ENCODE data around the gene FOXL2NB.

The FOXL2NB gene

DNA sequence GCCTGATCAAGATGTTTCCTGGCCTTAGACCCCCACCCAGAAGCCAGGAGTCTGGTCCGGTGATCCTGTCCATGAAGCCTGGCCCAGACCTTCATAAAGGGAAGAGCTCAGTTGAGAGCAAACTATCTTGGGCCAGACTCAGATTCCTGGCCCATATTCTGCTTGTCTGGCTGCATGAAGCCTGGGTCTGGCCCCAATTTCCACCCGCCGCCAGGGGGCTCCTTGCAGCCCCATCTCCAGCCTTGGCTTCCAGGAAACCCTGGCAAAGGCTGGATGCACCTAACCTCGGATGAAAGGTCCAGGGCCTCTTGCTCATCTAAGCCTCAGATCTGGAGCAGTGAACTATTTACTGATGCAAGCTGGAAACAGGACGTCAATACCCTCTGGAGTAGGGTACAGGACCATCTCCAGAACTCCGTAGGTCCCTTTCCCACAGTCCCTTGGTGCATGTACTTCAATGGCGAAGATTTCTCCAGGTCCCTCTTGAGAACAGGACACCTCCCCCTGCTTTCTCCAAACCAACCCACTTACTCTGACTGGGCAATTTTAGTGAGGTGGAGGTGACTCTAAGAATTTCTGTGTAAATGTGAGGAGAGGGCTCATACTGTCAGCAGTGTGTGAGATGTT, 5.6 kb upstream of the FOXL2NB start:
- no peaks in the 10 kb centered on the region for H3K9me3 ChIP-seq (ENCODE audit: insufficient read depth, low read depth, low read length)
- H3K27ac ChIP-seq (ENCODE audit: low read depth, low read length): no peak overlapping the region
- no peaks in the 10 kb centered on the region for H3K36me3 ChIP-seq (ENCODE audit: insufficient read depth, low read length)
- H3K4me3 ChIP-seq (ENCODE audit: low read length): no peak overlapping the region
- no peak overlapping the region for H3K9ac ChIP-seq (ENCODE audit: low read depth, low read length)
- H3K27me3 ChIP-seq (ENCODE audit: insufficient read depth, low read length): peaks cover 100% of the 10 kb centered on the region
- 38% methylated on average over 7 of the region's 7 CpGs for WGBS
- H3K4me1 ChIP-seq (ENCODE audit: insufficient read depth, low read length): peaks cover 25% of the 10 kb centered on the region

GRCh38 chr3:138942271-138942670, 4.7 kb upstream of the FOXL2NB start:
- 68% methylated on average over 4 of the region's 4 CpGs for WGBS
- peaks cover 21% of the 10 kb centered on the region for H3K4me1 ChIP-seq (ENCODE audit: insufficient read depth, low read length)
- no peak overlapping the region for H3K27ac ChIP-seq (ENCODE audit: low read depth, low read length)
- H3K27me3 ChIP-seq (ENCODE audit: insufficient read depth, low read length): peaks cover 100% of the 10 kb centered on the region
- H3K36me3 ChIP-seq (ENCODE audit: insufficient read depth, low read length): no peaks in the 10 kb centered on the region
- no peak overlapping the region for H3K4me3 ChIP-seq (ENCODE audit: low read length)
- H3K9me3 ChIP-seq (ENCODE audit: insufficient read depth, low read depth, low read length): no peaks in the 10 kb centered on the region
- H3K9ac ChIP-seq (ENCODE audit: low read depth, low read length): no peak overlapping the region

GRCh38 chr3:138942861-138943623, 4.0 kb upstream of the FOXL2NB start:
- Histone ChIP-seq H3K4me3 (ENCODE audit: low read length) (no peak overlapping the region), H3K27ac (ENCODE audit: low read depth, low read length) (no peak overlapping the region), H3K9me3 (ENCODE audit: insufficient read depth, low read depth, low read length) (no peaks in the 10 kb centered on the region), H3K36me3 (ENCODE audit: insufficient read depth, low read length) (no peaks in the 10 kb centered on the region), H3K4me1 (ENCODE audit: insufficient read depth, low read length) (peaks cover 21% of the 10 kb centered on the region), H3K27me3 (ENCODE audit: insufficient read depth, low read length) (peaks cover 100% of the 10 kb centered on the region), H3K9ac (ENCODE audit: low read depth, low read length) (no peak overlapping the region)
- 9% methylated on average over 24 of the region's 25 CpGs for WGBS

DNA sequence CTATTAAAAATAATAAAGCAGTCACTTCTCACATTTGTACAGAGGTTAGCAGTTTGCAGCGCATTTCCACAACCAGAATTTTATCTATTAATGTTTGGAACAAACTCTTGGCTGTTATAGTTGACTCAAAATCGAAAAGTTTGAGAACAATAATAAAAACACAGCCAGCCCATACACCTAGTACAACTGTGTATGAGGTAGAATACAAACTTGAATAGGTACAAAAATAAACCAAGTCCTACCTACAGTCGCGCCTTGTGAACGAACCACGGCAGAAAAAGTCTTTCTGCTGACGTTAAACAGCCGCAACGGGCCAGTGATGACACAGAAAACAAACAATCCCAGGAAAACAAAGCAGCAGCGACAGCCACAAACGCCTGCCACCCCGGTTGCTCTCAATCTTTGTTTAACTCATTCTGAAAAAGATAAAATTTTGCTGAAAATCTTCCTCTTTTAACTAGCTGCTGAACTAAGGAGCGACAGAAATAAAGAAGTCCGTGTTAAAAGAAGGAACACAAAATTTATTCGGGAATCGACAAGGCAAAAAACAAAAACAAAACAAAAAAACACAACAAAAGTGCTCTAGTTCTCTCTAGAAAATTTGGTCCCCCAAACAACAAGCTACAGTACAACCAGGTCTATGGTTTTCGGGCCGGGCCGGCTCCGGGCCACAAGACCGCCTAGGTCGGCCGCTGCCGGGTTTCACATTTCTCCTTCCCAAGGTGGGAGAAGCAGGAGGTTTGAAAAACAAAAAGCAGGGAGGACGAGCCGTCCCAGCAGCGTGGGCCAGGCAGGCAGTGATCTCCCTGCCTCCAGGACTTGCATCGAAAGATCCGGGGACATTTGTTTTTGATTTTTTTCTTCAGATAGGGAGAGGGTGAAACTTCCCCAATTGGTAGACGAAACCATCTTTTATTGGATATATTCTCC, 3.0 kb upstream of the FOXL2NB start:
- no peak overlapping the region for H3K27ac ChIP-seq (ENCODE audit: low read depth, low read length)
- no peaks in the 10 kb centered on the region for H3K36me3 ChIP-seq (ENCODE audit: insufficient read depth, low read length)
- no peak overlapping the region for H3K9ac ChIP-seq (ENCODE audit: low read depth, low read length)
- H3K27me3 ChIP-seq (ENCODE audit: insufficient read depth, low read length): peaks cover 100% of the 10 kb centered on the region
- WGBS: 2% methylated on average over 28 of the region's 30 CpGs
- H3K4me3 ChIP-seq (ENCODE audit: low read length): peak overlapping the region; percentile 45
- no peaks in the 10 kb centered on the region for H3K9me3 ChIP-seq (ENCODE audit: insufficient read depth, low read depth, low read length)
- H3K4me1 ChIP-seq (ENCODE audit: insufficient read depth, low read length): peaks cover 30% of the 10 kb centered on the region

DNA sequence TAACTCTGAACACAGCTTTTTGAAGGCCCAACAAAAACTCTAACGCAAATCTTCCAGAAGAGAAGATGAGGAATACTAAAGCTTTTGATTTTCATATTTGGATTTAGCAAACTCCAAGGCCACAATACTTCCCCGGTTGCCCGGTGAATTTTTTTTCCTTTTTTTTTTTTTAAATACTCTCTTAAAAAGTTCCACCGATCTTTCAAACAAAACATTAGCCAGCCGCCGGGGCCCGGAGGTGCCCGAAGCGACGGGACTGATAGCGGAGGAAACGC, 2.4 kb upstream of the FOXL2NB start:
- Histone ChIP-seq H3K4me1 (ENCODE audit: insufficient read depth, low read length) (peaks cover 36% of the 10 kb centered on the region), H3K4me3 (ENCODE audit: low read length) (peak overlapping the region; percentile 45), H3K27me3 (ENCODE audit: insufficient read depth, low read length) (peaks cover 100% of the 10 kb centered on the region), H3K27ac (ENCODE audit: low read depth, low read length) (no peak overlapping the region), H3K9me3 (ENCODE audit: insufficient read depth, low read depth, low read length) (no peaks in the 10 kb centered on the region), H3K36me3 (ENCODE audit: insufficient read depth, low read length) (no peaks in the 10 kb centered on the region), H3K9ac (ENCODE audit: low read depth, low read length) (no peak overlapping the region)
- 2% methylated on average over 12 of the region's 12 CpGs for WGBS

- Histone ChIP-seq H3K9ac (ENCODE audit: low read depth, low read length) (no peak overlapping the region), H3K9me3 (ENCODE audit: insufficient read depth, low read depth, low read length) (no peaks in the 10 kb centered on the region), H3K4me1 (ENCODE audit: insufficient read depth, low read length) (peaks cover 37% of the 10 kb centered on the region), H3K4me3 (ENCODE audit: low read length) (peak overlapping the region; percentile 45), H3K27me3 (ENCODE audit: insufficient read depth, low read length) (peaks cover 100% of the 10 kb centered on the region), H3K36me3 (ENCODE audit: insufficient read depth, low read length) (no peaks in the 10 kb centered on the region), H3K27ac (ENCODE audit: low read depth, low read length) (no peak overlapping the region)
- under 1% methylated on average over 80 of the region's 80 CpGs for WGBS
Measured at GRCh38 chr3:138944929-138945708, 1.9 kb upstream of the FOXL2NB start.

DNA sequence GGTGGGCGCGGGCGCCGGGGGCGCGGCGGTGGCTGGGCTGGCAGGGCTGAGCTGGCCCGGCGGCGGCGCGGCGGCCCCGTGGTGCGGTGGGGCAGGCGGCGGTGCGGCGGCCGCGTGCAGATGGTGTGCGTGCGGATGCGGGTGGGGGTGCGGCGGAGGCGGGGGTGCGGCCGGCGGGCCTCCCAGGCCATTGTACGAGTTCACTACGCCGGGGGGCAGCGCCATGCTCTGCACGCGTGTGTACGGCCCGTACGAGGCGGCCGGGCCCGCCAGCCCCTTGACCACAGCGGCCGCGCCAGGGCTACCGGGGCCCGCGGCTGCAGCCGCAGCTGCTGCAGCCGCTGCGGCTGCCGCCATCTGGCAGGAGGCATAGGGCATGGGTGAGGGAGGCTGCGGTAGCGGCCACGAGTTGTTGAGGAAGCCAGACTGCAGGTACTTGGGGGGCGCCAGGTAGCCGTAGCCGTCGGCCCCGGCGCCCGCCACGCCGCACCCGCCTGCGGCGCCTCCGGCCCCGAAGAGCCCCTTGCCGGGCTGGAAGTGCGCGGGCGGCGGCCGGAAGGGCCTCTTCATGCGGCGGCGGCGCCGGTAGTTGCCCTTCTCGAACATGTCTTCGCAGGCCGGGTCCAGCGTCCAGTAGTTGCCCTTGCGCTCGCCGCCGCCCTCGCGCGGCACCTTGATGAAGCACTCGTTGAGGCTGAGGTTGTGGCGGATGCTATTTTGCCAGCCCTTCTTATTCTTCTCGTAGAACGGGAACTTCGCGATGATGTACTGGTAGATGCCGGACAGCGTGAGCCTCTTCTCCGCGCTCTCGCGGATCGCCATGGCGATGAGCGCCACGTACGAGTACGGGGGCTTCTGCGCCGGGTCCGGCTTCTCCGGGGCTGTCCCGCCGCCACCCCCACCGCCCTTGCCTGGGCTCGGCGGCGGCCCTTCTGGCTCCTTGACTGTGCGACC, 1.0 kb upstream of the FOXL2NB start:
- Histone ChIP-seq H3K36me3 (ENCODE audit: insufficient read depth, low read length) (no peaks in the 10 kb centered on the region), H3K4me1 (ENCODE audit: insufficient read depth, low read length) (peaks cover 43% of the 10 kb centered on the region), H3K9ac (ENCODE audit: low read depth, low read length) (no peak overlapping the region), H3K9me3 (ENCODE audit: insufficient read depth, low read depth, low read length) (no peaks in the 10 kb centered on the region), H3K27ac (ENCODE audit: low read depth, low read length) (no peak overlapping the region), H3K4me3 (ENCODE audit: low read length) (peak overlapping the region; percentile 53), H3K27me3 (ENCODE audit: insufficient read depth, low read length) (peaks cover 100% of the 10 kb centered on the region)
- WGBS: 1% methylated on average over 120 of the region's 120 CpGs

DNA sequence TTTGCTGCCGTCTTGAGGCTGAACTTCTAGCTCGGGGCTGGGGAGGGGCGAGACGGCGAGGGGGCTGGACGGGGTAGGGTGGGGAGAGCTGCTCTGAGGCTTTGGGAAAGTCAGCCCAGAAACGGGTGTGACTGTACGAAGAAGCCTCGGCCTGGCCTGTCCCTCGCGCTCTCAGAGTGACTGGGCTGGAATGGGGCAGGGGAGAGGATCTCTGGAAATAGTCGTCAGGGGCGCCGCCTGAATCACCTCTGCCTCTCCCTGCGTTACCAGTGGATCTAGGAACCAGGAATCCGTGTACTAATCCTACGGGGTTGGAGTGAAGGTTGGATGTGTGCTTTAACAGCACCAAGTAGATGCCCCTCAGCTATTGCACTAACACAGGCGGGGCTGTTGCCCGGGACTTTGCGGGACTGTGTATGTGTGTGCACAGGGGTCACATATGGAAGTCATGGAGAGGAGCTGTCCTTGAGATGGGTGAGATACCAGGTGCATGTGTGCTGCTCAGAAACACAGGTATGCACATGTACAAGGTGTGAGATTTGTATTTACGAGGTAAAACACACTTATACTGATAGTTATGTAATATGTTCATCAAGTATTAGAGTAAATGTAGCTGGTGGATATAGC, 591 bp downstream of the FOXL2NB start:
- WGBS: 8% methylated on average over 20 of the region's 21 CpGs

DNA sequence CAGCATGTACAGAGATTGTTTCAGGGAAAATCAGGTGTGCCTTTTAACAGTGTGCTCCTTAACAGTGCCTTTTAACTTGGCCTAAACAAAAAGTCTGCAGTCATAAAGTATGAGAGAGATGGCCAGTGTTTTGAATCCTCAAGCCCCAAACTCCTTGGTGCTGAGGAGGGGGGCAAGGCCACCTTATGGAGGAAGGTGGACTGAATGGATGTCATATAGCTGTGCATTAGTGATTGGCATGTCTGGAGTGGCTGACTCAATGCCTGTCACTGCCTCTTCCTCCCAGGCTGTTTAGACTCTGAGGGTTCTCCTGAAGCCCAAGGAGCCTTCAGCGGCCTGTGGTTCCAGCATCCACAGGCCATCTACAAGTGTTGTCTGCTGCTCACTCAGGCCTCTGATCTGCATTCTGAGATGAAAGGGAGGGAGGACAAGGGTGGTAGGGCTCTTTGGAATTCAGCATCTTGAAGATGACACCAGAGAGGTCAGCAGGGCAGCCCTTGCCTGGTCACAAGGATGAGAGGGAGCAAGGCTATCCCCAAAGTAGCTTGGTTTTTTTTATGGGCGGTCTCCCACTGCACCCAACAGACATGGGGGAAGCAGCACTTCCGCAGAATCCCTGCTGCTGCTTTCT, 1.5 kb downstream of the FOXL2NB start:
- peaks cover 100% of the 10 kb centered on the region for H3K27me3 ChIP-seq (ENCODE audit: insufficient read depth, low read length)
- 0 out of 2 replicates have a peak overlapping the region, but pooled peaks have one; percentile 46 for H3K4me3 ChIP-seq (ENCODE audit: low read length)
- peak overlapping the region; percentile 51; the same call in 1 of the 2 replicates for H3K27ac ChIP-seq (ENCODE audit: low read depth, low read length)
- no peaks in the 10 kb centered on the region for H3K36me3 ChIP-seq (ENCODE audit: insufficient read depth, low read length)
- peaks cover 40% of the 10 kb centered on the region for H3K4me1 ChIP-seq (ENCODE audit: insufficient read depth, low read length)
- H3K9ac ChIP-seq (ENCODE audit: low read depth, low read length): no peak overlapping the region
- no peaks in the 10 kb centered on the region for H3K9me3 ChIP-seq (ENCODE audit: insufficient read depth, low read depth, low read length)
- 19% methylated on average over 3 of the region's 3 CpGs for WGBS

More for the DNA sequence above, 591 bp downstream of the FOXL2NB start:
- peak overlapping the region; percentile 53 for H3K4me3 ChIP-seq (ENCODE audit: low read length)
- peak overlapping the region; percentile 43 for H3K9ac ChIP-seq (ENCODE audit: low read depth, low read length)
- H3K27me3 ChIP-seq (ENCODE audit: insufficient read depth, low read length): peaks cover 100% of the 10 kb centered on the region
- peaks cover 43% of the 10 kb centered on the region for H3K4me1 ChIP-seq (ENCODE audit: insufficient read depth, low read length)
- H3K36me3 ChIP-seq (ENCODE audit: insufficient read depth, low read length): no peaks in the 10 kb centered on the region
- no peak overlapping the region for H3K27ac ChIP-seq (ENCODE audit: low read depth, low read length)
- H3K9me3 ChIP-seq (ENCODE audit: insufficient read depth, low read depth, low read length): no peaks in the 10 kb centered on the region
